GM19395 (cell line): Measurements from ENCODE around the gene KDELR3.

ENCODE experiments used
- ATAC-seq: cut with Tn5 transposase; IDR thresholded peaks from one replicate; pipeline ENCODE4 v1.9.1; 2021; ENCODE audit warnings: mild to moderate bottlenecking, moderate library complexity; ENCODE audit not compliant: unreplicated experiment

The KDELR3 gene

DNA sequence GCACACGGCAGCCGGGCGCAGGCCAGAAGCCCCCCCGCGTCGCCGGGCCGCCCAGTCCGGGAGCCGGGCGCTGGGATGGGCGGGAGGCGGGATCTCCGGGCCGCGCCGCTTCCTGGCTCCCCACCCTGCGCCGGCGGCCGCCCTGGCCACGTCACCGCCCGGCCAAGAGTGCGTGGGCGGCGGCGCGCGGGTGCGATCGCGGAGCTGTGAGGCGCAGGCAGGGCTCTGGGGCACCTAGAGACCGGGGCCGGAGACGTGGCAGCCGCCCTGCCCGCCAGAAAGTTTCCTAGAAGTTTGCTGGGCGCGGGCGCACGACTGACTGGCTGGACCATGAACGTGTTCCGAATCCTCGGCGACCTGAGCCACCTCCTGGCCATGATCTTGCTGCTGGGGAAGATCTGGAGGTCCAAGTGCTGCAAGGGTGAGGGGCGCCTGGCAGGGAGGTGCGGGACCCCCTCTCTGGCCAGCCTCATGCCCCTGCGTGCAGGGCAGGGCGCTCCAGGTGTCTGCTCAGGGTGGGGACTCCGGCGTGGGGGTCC, at the start of gene KDELR3:
Gene KDELR3 (plus strand): TSS at position 193 of the 539 bp plus-strand sequence. CDS start 138 bp downstream, at position 331.
- ATAC-seq = no peak

DNA sequence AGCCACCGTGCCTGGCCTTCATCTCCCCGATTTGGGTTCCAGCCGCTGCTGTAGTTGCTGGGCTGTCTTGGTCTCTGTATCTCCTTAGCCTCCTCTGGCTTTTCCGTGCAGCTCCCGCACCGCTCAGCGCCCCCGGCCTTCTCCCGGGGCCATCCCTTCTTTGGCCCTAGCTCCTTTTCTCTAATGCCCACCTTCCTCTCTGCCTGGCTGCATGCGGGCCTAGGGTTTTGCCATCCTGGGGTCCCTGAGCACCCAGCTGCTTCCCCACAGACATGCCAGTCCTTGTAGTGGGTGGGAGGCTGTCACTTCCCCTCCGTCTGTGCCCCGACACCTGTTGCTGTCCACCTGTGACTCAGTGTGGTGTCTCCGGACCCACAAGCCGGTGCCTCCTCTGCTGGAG, 49.3 kb upstream of the KDELR3 start:
- ATAC-seq = no peak

DNA sequence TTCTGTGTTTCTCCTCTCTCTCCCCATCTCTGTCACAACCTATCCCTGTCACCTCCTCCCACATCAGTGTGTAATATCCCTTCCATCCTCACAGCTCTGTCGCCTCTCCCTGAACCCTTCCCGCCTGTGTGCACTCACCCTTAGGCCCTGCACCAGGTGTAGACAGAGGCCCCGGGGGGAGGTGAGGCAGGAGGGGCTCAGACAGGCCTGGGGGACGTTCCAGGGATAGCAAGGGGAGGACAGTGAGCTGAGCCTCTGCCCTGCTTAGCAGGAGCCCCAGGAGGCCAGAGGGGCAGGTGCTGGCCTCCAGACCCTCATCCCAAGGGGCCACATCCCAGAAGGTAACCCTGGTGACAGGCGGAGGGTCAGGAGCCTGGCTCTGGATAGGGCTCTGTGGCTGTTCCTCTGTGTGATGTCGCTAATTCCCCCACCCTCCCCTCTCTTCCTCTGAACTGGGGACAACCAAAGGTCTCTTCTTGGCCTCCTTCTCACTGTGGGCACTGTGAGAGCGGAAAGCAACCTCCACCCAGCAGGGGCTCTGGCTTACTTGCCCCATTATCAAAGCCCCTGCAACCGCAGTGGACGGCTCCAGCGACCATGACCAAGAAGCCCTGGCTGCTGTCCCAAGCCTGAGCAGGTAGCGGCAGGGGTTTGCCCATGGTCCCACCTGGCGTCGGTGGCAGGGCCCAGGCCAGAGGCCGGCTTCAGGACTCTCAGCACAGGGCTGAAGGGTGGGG, 48.6 kb upstream of the KDELR3 start:
- ATAC-seq = no peak

DNA sequence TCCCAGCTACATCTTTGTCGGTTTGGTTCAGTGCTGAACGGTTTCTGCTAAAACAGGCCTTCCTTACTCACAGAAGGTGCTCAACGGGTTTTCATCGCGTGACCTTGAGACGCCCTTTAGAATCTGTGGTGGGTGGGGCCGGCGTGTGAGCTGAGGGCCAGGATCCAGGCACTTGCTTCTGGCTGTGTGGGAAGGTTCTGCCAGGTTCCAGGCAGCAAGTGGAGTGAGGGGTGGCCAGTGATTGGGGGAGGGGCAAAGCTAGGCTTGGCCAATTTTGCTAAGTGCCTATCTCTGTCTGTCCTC, 48.1 kb upstream of the KDELR3 start:
- ATAC-seq = no peak

DNA sequence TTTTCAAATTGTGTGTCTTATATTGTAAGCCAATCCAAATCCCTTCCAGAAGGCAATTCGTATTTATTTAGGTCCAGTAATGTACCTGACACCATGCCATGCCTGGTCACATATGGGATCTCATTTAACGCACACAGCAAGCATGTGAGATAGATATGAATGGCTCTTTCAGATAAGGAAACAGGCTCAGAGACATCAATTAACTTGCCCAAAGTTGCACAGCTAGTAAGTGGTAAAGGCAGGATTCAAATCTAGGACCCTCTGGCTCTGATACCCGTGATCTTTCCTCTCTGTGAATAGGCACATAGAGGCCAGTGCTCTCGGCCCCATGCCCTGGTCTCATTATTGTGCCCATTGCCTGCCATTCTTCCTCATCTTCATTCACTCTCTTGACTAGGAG, 47.2 kb upstream of the KDELR3 start:
- no peak for ATAC-seq

DNA sequence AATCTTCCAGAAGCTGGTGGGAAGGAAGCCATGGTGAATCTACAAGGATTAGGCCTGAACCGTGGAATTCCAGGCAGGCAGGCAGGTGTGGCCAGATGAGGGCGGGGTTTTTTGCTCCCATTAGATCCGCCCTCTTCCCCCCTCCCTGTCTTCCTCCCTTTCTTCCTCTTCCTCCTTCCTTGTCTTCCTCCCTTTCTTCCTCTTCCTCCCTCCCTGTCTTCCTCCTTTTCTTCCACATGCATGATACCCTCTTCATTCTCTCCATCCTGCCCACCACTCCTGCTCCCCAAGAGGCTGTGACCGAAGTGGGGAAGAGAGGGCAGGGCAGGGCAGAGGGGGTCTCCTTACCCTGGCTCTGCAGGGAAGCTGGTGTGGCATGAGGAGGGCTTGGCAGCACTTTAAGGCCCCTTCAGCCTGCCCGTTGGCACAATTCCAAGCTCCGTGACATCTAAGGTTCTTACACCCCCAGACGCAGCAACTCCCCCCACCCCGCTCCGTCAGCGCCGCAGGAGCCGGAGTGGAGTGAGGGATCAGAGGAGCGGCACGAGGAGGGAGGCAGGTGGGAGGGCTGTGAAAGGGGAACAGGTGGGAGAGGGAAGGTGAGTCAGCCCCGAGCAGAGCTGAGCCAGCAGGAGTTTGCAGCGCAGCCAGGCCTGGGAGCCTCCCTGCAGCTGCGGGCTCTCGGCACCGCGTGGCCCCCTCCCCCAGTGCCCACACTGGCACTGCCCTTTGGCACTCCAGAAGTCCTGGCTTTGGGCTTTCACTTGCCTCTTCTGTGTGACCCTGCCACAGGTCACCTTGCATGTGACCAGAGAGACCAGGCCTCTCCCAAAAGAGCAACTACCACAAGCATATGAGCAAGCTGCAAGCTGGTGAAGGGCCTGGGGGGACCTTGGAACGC, 45.0 kb upstream of the KDELR3 start:
- ATAC-seq = no peak

DNA sequence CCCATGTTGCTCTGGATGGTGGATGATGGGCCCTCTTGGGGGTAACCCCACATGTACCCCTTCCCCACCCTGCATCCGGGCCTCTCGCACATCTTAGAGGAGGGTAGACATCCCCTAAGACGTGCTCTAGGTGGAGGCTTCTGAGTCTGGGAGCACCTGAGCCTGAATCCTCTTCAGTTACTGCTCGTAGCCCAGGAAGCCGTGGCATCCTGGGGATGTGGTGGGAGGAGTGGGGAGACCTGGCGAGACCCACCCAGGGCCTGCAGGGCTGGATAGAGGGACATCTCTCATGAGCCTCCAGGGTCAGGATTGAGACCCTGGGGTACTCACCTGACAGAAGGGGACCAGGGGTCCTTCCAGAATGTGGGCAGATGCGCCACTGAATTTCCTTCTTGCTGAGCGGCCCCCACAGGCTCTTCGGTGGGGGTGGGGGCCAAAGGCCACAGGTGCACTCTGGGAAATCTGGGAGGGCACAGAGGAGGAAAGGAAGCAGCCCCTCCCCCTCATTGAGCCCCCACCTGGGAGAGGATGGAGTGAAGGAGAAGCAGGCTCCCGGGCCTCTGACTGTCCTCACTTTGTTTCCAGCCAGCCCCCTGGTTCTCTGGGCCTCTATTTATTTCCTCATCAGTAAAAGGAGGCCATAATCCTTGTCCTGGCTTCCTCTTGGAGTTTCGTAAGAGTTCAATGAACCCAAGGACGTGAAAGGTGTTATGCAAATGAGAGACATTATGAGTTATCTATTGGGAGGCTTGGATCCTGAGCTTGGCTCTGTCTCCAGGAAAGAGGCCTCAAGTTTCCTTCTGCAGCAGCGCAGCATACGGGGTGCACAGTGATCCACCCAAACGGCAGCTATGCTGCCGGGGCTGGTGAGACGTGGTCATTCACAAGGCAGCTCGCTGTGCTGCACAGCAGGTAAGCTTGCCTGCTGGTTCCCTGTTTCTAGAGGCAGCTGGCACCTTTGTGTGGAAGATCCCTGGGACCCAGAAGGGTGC, 44.1 kb upstream of the KDELR3 start:
- no peak for ATAC-seq

DNA sequence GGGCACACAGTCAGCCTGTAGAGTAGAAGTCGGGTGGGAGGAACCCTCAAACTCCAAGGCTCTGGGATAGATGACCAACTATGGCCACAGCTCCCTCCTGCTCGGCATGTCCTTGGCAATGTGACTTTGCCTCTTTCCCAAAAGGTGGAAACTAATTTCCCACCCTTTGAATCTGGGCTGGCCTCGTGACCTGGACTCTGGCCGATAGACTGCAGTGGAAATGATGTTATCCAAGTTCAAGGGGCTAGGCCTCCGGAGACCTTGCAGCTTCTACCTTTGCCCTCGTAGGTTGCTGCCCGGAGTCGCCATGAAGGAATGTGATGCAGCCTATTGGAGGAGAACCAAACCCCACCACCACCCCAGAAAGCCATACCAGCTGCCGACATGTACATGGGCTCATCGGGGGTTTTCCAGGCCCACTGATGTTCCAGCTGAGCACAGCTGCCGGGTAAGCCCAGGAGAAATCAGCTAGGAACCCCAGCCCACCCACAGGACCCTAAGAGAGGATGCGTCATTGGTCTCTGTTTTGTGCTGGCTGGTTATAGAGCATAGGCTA, 43.3 kb upstream of the KDELR3 start:
- no peak for ATAC-seq

DNA sequence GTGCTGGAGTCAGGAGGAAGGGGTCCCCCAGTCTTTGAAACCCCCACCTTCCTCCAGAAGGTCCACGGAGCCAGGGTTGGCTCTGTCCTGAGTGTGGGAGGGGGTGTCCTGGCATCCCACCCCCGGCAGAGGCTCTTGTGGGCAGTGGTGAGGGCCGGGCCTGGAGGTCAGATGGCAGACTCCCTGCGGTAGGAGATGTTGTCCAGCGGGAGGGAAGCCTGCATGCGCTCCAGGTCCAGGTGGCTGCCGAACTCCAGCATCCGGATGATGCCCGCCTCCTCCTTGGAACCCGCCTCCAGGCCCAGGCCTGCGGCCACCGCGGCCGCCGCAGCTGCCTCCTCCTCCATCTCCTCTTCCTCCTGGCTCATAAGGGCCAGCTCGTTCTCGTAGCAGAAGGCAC, 41.3 kb upstream of the KDELR3 start:
- ATAC-seq = no peak

DNA sequence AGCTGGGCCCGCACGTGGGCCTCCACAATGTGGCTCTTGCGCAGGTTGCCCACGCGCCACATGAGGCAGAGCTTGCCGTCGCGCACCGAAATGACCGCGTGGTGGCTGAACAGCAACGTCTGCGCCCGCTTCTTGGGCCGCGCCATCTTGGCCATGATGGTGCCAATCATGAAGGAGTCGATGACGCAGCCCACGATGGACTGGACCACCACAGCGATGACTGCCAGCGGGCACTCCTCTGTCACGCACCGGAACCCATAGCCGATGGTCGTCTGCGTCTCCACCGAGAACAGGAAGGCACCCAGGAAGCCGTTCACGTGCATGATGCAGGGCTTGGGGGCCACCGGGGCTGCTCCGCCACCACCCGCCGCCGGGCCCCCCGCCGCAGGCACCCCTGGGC, 40.4 kb upstream of the KDELR3 start:
- ATAC-seq = no peak

DNA sequence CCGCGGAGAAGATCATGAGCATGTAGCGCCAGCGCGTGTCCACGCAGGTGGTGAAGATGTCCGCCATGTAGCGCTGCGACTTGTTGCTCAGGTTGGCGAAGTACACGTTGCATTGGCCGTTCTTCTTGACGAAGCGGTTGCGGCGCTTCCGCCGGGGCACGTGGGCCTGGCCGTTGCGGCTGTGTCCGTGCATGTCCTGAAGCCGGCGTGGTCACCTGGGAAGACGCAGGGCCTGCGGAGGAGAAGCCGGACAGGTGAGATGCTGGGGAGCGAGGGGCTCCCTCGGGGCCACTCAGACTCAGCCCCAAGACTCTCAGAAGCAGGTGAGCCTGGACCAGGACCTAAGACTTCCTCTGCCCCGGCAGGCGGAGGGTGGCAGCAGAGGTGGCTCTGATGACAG, 40.0 kb upstream of the KDELR3 start:
- ATAC-seq = no peak

DNA sequence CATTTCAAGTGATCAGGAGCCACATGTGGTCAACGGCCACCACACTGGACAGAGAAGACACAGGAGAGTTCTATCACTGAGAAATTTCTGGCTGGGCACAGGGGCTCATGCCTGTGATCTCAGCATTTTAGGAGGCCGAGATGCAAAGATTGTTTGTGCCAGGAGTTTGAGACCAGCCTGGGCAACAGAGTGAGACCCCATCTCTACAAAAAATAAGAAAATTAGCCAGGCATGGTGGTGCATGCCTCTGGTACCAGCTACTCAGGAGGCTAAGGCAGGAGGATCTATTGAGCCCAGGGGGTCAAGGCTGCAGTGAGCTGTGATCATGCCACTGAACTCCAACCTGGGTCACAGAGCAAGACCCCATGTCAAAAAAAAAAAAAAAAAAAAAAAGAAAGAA, 39.2 kb upstream of the KDELR3 start:
- no peak for ATAC-seq

DNA sequence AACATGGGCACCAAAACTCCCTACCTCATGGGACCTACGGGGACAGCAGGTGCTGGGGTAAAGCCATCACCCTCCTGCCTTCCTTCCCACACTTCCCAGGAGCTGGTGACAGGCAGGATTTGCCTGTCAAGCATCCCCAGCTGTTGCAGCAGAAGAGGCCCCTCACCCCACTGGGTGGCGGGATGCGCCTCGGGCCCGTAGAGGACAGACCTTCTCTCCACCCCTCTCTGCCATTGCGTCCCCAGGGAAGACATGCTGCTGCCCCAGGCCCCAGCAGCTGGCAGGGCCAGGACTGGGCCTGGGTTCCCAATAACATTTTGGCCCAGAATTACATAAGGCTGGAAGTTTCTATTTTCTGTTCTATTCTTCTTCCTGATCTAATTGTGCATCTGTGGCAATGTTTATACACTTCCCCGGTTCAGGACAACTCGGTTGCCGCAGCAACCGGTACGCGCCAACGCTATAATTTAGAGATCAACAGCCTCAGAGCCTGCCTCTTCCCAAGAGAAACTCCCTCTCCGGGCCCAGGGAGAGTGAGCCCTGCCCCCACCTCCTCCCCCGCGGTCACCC, 38.3 kb upstream of the KDELR3 start:
- ATAC-seq = no peak

DNA sequence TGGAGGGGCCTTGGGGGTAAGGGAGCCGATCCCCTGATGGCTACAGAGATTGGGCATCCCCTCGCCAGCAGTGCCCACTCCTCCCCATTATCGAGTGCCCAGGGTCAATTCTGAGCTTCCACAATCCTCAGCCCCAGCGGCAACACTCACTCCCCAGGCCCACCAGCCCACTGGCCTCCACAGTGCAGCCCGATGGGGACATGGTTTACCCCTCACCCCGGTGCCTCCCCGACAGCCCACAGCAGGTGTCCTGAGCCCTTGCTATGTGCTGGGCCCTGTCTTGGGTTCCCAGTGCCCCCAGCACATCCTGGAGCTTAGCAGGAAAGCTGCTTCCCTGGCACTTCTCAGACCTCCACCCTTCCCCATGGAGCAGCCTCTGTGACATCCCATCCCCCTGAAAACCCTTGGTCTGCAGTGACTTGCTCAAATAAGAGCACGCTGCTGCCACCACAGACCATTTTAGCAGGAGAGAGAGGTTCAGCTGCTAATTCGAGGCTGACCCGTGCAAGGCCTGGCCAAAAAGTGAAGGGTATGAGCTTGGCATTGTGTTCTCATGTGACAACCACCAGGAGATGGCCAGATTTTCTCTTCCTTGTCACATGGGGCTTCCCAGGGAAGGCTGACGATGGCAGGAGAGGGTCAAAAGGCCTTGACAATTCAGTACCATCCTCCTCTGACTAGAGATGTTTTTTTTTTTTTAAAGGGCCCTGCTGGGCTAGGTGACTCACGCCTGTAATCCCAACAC, 36.5 kb upstream of the KDELR3 start:
- no peak for ATAC-seq

DNA sequence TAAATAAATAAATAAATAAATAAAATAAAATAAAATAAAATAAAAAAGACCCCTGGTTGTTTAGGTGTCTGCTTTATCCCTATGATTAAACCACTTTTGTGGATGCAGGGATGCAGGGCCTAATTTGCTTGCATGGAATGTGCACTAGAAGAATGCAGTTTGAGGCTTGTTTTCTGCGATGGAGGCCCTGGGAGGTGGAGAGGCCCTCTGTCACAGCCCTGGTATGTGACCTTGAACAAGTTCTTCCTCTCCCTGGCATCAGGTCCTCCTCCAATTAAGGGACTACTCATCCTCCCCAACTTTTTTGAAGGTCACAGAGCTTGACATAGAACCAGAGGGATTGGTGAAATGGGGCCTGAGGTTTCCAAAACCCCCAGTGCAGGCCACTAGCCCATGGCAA, 35.6 kb upstream of the KDELR3 start:
- no peak for ATAC-seq

DNA sequence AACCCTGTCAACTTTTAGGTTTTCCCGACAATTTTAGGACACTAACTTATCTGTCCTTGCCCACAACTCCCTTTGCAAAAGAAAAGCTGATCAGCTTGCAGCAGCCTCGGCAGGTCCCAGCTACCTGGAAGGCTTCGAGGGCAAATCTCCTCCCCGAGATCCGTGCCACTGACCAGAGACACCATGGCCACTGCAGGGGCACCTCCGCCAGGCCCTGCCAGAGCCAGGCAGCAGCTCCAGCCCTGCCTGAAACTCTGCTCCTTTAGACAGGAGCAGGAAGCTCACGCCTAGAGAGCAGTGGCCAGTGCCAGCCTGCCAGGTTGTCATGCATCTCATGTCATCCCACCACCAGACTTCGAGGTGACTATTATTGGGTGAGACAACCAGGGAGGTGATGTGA, 34.0 kb upstream of the KDELR3 start:
- no peak for ATAC-seq

DNA sequence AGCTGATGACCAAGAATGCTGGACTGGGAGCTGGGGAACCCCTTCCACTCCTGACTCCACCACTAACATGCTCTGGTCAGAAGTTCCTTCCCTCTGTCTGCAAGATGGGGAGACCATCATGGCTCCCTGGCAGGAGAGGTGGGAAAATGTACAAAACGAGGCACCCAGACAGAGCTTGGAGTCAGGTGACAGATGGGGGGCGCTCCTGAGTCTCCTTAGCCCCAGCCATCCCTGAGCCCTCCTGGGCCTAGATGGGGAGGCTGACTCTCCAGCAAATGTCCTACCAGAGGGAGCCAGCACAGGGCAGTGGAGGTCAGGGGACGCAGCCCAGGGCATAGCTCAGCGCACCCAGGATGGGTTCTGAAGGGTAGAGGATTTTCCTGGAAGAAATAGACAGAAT, 32.9 kb upstream of the KDELR3 start:
- ATAC-seq = no peak

DNA sequence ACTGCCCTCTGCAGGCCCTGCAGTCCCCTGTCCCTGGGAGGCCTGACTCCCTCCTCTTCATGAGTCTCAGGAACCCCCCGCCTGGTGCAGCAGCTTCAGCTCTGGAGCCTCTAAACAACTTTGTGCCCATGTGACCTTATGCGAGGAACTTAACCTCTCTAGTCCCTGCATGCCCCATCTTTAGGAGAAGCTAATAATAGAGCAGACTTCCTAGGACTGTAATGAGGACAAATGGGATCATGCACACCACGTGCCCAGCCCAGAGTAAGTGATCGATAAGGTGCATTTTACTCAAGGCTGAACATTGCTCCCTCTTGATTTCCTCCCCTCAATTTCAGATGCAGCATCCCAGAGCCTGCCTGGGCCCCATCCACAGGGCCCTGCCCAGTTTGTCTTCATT, 31.9 kb upstream of the KDELR3 start:
- ATAC-seq = no peak

DNA sequence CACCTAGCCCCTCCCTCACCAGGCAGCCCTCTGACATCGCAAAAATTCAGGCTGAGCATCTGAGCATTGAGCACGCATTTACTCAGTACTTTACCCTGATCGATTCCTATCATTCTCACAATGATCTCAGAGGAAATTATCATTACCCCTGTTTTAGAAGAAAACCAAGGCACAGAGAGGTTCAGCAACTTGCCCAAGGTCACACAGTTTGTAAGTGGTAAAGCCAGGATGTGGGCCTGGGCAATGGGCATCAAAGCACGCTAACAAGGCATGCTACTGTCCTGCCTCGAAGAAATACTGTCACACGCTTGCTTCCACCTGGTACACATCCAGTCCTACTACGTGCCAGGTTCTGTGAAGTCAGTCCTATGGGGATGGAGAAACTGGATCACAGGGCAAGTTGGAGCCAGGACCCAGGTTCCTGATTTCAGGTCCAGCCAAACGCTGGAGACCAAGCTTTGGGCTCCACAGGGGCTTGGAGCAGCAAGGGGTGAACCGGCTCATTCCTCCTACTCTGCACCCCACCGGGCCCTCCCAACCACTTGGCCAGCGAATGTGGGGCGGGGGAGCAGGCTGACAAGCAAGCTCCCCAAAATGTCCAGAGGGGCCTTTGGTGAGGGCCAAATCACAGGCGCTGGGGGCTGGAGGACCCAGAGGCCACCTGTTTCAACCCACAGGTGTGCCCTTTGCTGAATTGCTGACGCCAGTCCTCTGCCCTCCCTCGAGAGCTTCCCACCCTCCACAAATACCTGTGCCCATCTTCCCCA, 31.1 kb upstream of the KDELR3 start:
- no peak for ATAC-seq
